Cardiac fibroblast (primary cell): ENCODE data around the gene P2RX2.

Source experiments
- DNase-seq, 2 donors: peaks; one replicate each; pipeline versions ENCODE4 v3.0.0 to v3.0.0-alpha.2; 2010; ENCODE audit warnings: low read depth in 2 of 2
- H3K4me3 ChIP-seq, 2 donors: replicated peaks in 1 of 2; 1 replicate in 1 of 2; 2 replicates in 1 of 2; pipeline ENCODE4 v1.5.1; 2011; ENCODE audit warnings: low read depth in 2 of 2, low read length in 2 of 2, mild to moderate bottlenecking in 2 of 2, moderate library complexity in 1 of 2
- CTCF ChIP-seq: IDR thresholded peaks from one replicate; pipeline ENCODE4 v1.5.1; 2011; ENCODE audit warnings: low read depth, mild to moderate bottlenecking, low read length, inconsistent platforms

The P2RX2 gene

GRCh38 chr12:132614029-132614428 lies 4.5 kb upstream of the P2RX2 start:
- TF ChIP-seq CTCF = no peak
- no peak overlapping the region for H3K4me3 ChIP-seq
- DNase-seq = no peak

- TF ChIP-seq CTCF = peak; percentile 89
- H3K4me3 ChIP-seq = no peak overlapping the region
- peak; percentile 89 to 90 for DNase-seq
Observed at GRCh38 chr12:132614861-132615578, 3.6 kb upstream of the P2RX2 start.

DNA sequence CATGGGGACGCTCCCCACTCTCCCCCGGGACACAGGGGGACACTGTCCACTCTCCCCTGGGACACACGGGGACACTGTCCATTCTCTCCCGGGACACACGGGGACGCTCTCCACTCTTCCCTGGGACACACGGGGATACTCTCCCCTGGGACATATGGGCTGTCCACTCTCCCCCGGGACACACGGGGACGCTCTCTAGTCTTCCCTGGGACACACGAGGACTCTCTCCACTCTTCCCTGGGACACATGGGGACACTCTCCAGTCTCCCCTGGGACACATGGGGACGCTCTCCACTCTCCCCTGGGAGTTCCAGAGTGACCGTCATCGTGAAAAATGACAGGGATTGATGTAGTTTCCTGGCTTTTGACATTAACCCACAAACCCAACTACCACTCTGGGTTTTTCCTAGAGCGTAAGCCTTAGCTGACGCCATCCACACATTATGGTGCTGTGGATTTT lies 3.0 kb upstream of the P2RX2 start:
- no peak overlapping the region for H3K4me3 ChIP-seq
- DNase-seq = no peak
- no peak for TF ChIP-seq CTCF

DNA sequence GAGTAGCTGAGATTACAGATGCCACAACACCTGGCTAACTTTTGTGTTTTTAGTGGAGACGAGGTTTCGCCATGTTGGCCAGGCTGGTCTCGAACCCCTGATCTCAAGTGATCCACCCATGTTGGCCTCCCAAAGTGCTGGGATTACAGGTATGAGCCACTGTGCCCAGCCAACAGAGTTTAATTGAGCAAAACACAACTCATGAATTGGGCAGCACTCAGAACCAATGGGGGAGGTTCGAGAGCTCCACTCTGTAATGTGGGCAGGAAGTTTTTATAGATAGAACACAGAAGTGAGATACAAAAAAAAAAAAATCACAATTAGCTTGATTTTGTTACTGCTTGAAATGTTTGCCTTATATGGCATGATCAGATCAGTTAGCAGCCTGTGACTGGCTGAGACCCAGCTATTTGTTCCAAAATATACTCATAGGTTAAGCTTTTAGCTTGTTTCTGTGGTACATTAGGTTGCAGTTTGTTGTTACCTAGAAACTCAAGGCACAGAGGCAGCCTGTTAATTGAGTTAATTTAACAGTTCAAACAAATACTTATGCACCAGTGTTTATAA lies 1.4 kb upstream of the P2RX2 start:
- no peak for DNase-seq
- no peak overlapping the region for H3K4me3 ChIP-seq
- TF ChIP-seq CTCF = no peak

DNA sequence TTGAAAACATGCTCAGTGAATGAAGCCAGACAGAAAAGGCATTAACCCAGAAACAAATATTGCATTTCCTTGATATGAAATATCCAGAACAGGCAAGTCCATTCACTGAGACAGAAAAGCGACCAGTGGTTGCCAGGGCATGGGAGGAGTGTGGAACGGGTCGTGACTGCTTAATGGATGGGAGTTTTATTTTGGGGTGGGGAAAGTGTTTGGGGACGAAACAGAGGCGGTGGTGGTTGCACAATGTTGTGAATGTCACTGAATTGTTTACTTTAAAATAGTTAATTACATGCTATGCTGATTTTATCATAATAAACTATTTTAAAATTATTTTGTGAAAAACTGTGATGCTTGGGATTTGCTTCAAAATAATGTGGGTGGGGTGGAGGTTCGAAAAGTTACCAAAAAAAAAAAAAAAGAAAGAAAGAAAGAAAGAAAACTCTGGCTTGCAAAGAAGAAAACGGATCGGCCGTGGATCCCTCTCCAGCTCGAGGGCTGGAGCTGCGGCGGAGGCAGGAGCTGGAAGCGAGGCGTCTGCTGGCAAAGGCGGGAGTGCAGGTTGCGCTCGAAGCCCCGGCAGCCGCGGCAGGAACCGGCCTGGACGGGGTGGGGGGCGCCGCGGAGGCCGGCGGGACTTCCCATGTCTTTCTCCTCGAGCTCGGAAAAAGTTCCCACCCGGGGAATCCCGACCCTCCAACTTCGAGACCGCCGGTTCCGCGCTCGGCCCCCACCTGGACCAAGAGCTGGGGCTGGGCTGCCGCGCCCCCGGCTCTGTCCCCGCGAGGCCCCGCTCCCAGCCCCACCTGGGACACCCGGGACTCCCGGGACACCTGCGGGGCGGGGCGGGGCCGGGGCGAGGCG lies 524 bp upstream of the P2RX2 start:
- no peak for DNase-seq
- no peak overlapping the region for H3K4me3 ChIP-seq
- TF ChIP-seq CTCF = no peak

DNA sequence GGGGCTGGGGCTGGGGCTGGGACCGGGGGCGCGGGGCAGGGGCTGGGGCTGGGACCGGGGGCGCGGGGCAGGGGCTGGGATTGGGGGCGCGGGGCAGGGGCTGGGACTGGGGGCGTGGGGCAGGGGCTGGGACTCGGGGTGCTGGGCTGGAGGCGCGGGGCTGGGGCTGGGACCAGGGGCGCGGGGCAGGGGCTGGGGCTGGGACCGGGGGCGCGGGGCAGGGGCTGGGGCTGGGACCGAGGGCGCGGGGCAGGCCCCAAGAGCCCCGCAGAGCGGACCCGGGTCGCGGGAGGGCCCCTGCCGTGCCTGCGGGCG lies 452 bp downstream of the P2RX2 start:
- no peak for DNase-seq
- no peak for TF ChIP-seq CTCF
- no peak overlapping the region for H3K4me3 ChIP-seq
